Bronchial epithelial cell (primary cell): ENCODE measurements around the gene AKNAD1. TPM values are rescaled to one million over a fixed set of nuclear protein-coding genes. Genes with fewer than 3 reads are reported as not detected.
A peak's percentile ranks its signal among the peaks of the same experiment; 100 is the strongest.
"Not testable (repeated sequence)": the region's sequence is repeated elsewhere in the genome, so short reads cannot be mapped to it uniquely, and the experiment has no call there.

Experiments
- DNase-seq: peaks from one replicate; pipeline ENCODE4 v3.0.0-alpha.2; 2010; ENCODE audit warnings: low read depth
- FAIRE-seq: peaks from 2 replicates; lab custom pipeline; 2011; peaks lifted over from hg19 to GRCh38; lab: Jason Lieb, UNC
- H3K27me3 ChIP-seq: 2 replicates; pipeline ENCODE4 v1.5.1; 2011; ENCODE audit warnings: low read length; ENCODE audit not compliant: control insufficient read depth, insufficient read depth
- H3K36me3 ChIP-seq: 2 replicates; pipeline ENCODE4 v1.5.1; 2011; ENCODE audit warnings: low read length; ENCODE audit not compliant: control insufficient read depth, insufficient read depth
- H3K4me3 ChIP-seq: 2 replicates; pipeline ENCODE4 v1.5.1; 2011; ENCODE audit warnings: mild to moderate bottlenecking, low read depth, low read length, control low read depth
- total RNA-seq: library from RNA; depleted of rRNA; stranded (reverse); fragments of >200 nt; gene quantifications from 2 replicates; pipeline ENCODE4 v1.2.1, GENCODE V29; 2014
- TF ChIP-seq, protein P1 (sequence below): IDR thresholded peaks from 2 replicates; pipeline ENCODE4 v1.5.1; 2011; ENCODE audit warnings: mild to moderate bottlenecking, moderate library complexity, low read length, control low read depth, inconsistent platforms; ENCODE audit not compliant: insufficient read depth, severe bottlenecking

The AKNAD1 gene
- total RNA-seq, 1 donor from 2014 or later: not detected

GRCh38 chr1:108892356-108893140 is 35.7 kb upstream of the AKNAD1 start:
- no peaks in the 10 kb centered on the region for H3K36me3 ChIP-seq
- no peak overlapping the region for H3K4me3 ChIP-seq
- peak; percentile 44 for DNase-seq
- TF ChIP-seq, protein P1, sequence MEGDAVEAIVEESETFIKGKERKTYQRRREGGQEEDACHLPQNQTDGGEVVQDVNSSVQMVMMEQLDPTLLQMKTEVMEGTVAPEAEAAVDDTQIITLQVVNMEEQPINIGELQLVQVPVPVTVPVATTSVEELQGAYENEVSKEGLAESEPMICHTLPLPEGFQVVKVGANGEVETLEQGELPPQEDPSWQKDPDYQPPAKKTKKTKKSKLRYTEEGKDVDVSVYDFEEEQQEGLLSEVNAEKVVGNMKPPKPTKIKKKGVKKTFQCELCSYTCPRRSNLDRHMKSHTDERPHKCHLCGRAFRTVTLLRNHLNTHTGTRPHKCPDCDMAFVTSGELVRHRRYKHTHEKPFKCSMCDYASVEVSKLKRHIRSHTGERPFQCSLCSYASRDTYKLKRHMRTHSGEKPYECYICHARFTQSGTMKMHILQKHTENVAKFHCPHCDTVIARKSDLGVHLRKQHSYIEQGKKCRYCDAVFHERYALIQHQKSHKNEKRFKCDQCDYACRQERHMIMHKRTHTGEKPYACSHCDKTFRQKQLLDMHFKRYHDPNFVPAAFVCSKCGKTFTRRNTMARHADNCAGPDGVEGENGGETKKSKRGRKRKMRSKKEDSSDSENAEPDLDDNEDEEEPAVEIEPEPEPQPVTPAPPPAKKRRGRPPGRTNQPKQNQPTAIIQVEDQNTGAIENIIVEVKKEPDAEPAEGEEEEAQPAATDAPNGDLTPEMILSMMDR: no peak
- no peaks in the 10 kb centered on the region for H3K27me3 ChIP-seq
- no peak for FAIRE-seq

- TF ChIP-seq, protein P1: no peak
- DNase-seq: peak; percentile 25
- H3K27me3 ChIP-seq: no peaks in the 10 kb centered on the region
- FAIRE-seq: no peak
- H3K4me3 ChIP-seq: no peak overlapping the region
- H3K36me3 ChIP-seq: peaks cover 4% of the 10 kb centered on the region
Measured at GRCh38 chr1:108889706-108890384, 33.0 kb upstream of the AKNAD1 start.

GRCh38 chr1:108889006-108889645 is 32.2 kb upstream of the AKNAD1 start:
- FAIRE-seq, H3K27me3 ChIP-seq, H3K4me3 ChIP-seq, H3K36me3 ChIP-seq: not testable (repeated sequence)
- DNase-seq: peak; percentile 63

DNA sequence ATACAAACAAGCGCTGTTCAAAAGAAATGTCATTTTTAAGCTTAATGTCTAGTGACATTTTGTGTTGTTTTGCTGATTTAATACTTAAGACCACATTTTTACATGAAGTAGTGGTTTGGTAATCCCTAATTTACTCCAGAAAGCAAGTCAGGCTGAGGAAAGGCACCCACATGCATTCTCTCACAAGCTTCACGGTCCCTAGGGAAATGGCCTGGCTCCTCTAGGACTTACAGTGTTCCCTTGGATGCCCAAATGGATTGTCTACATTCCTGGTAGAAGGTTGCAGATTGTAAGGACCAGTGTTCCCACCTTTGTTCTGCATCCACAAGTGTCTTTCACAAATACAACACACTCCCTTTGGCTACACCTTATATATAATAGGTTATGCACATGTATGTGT is 29.4 kb upstream of the AKNAD1 start:
- Histone ChIP-seq H3K27me3 (no peaks in the 10 kb centered on the region), H3K36me3 (peaks cover 6% of the 10 kb centered on the region), H3K4me3 (no peak overlapping the region)
- TF ChIP-seq, protein P1: no peak
- DNase-seq (no peak), FAIRE-seq (no peak)

- Histone ChIP-seq H3K4me3 (no peak overlapping the region), H3K36me3 (peaks cover 6% of the 10 kb centered on the region), H3K27me3 (no peaks in the 10 kb centered on the region)
- FAIRE-seq (no peak), DNase-seq (no peak)
- TF ChIP-seq, protein P1: no peak
Measured at GRCh38 chr1:108884968-108885367, 28.1 kb upstream of the AKNAD1 start.

- Histone ChIP-seq H3K4me3 (no peak overlapping the region), H3K36me3 (peaks cover 6% of the 10 kb centered on the region), H3K27me3 (no peaks in the 10 kb centered on the region)
- FAIRE-seq: no peak
- TF ChIP-seq, protein P1: no peak
- DNase-seq: no peak
Measured at GRCh38 chr1:108882837-108883236, 25.9 kb upstream of the AKNAD1 start.
